ENCODE results near the gene TMEM11.

DNA sequence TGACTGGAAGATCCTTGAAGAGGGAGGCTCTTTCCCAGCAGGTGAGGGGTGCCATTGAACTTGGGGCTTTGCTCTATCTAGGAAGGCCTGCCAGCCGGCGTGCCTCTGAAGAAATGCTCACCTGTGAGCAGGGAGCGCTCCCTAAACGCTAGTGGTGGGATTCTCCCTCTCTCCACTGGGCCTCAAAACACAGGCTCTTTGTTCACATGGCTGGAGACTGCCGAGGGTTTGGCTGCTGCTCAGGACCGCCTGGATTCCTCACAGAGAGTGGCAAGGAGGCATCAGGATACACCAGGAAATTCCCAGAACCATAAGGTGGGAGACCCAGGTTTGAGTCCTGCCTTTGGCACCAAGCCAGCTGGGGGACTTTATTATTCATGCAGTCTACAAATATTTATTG, 17.6 kb upstream of the TMEM11 start:
- TF ChIP-seq, protein P1, sequence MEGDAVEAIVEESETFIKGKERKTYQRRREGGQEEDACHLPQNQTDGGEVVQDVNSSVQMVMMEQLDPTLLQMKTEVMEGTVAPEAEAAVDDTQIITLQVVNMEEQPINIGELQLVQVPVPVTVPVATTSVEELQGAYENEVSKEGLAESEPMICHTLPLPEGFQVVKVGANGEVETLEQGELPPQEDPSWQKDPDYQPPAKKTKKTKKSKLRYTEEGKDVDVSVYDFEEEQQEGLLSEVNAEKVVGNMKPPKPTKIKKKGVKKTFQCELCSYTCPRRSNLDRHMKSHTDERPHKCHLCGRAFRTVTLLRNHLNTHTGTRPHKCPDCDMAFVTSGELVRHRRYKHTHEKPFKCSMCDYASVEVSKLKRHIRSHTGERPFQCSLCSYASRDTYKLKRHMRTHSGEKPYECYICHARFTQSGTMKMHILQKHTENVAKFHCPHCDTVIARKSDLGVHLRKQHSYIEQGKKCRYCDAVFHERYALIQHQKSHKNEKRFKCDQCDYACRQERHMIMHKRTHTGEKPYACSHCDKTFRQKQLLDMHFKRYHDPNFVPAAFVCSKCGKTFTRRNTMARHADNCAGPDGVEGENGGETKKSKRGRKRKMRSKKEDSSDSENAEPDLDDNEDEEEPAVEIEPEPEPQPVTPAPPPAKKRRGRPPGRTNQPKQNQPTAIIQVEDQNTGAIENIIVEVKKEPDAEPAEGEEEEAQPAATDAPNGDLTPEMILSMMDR (conservative IDR thresholded peaks at IDR 0.05; ENCODE audit: low read depth, low read length) = no peak
- TF ChIP-seq EZH2 (IDR thresholded peaks at IDR 0.05; ENCODE audit: borderline replicate concordance, low read depth, low read length, poor library complexity, severe bottlenecking) = no peak
